ENCODE results near the gene C17orf75. TPM values are rescaled to one million over a fixed set of nuclear protein-coding genes. Genes with fewer than 3 reads are reported as not detected.

The C17orf75 gene
- total RNA-seq, 1 experiment from 2014 or later, result 27.0 TPM

GRCh38 chr17:32342603-32343325 lies 791 bp upstream of the C17orf75 start:
- peaks cover 11% of the 10 kb centered on the region for H3K79me2 ChIP-seq (ENCODE audit: low read length)
- CTCF ChIA-PET, result no interaction called here
- TF ChIP-seq EZH2phosphoT487 (IDR thresholded peaks at IDR 0.05; ENCODE audit: borderline replicate concordance, low read length) (no peak), EZH2 (IDR thresholded peaks at IDR 0.05; ENCODE audit: low read length, unreplicated experiment) (no peak), CTCF (conservative IDR thresholded peaks at IDR 0.05; ENCODE audit: low read depth, low read length) (no peak)
- H3K9ac ChIP-seq (ENCODE audit: low read length), result peak overlapping the region; percentile 92; the same call in 1 of the 2 replicates
- peaks cover 3% of the 10 kb centered on the region; the same call in 1 of the 2 replicates for H3K36me3 ChIP-seq (ENCODE audit: low read depth, low read length)
- DNase-seq (no peak), ATAC-seq (no peak)
- peaks cover 11% of the 10 kb centered on the region; the same call in 1 of the 2 replicates for H3K4me1 ChIP-seq (ENCODE audit: insufficient read depth, low read length)
- H2AFZ ChIP-seq (ENCODE audit: low read length), result peak overlapping the region; percentile 86
- H4K20me1 ChIP-seq (ENCODE audit: low read length), result no peaks in the 10 kb centered on the region
- no peaks in the 10 kb centered on the region for H3K27me3 ChIP-seq (ENCODE audit: low read length)
- no peak overlapping the region for H3K27ac ChIP-seq (ENCODE audit: low read length)
- no peaks in the 10 kb centered on the region for H3K9me3 ChIP-seq (ENCODE audit: low read length)
- BruUV-seq (replicated peaks), result no TSS peak
- peak overlapping the region; percentile 88; the same call in 1 of the 2 replicates for H3K4me3 ChIP-seq (ENCODE audit: low read length)
- H3F3A ChIP-seq (ENCODE audit: low read length, unreplicated experiment), result no peaks in the 10 kb centered on the region
- POLR2A ChIA-PET (ENCODE audit: unreplicated experiment), result no interaction called here
- H3K4me2 ChIP-seq (ENCODE audit: low read length), result peak overlapping the region; percentile 97
- H3K9me2 ChIP-seq (replicated peaks; ENCODE audit: low read length), result no peaks in the 10 kb centered on the region
- intact Hi-C loops (cut with micrococcal nuclease), result no loop called here

- peaks cover 11% of the 10 kb centered on the region for H3K79me2 ChIP-seq (ENCODE audit: low read length)
- H3K4me3 ChIP-seq (ENCODE audit: low read length), result peak overlapping the region; percentile 88
- no peaks in the 10 kb centered on the region for H4K20me1 ChIP-seq (ENCODE audit: low read length)
- H3F3A ChIP-seq (ENCODE audit: low read length, unreplicated experiment), result no peaks in the 10 kb centered on the region
- TF ChIP-seq CTCF (conservative IDR thresholded peaks at IDR 0.05; ENCODE audit: low read depth, low read length) (peak; percentile 19; the same call in 1 of the 2 replicates), EZH2 (IDR thresholded peaks at IDR 0.05; ENCODE audit: low read length, unreplicated experiment) (no peak)
- H3K36me3 ChIP-seq (ENCODE audit: low read depth, low read length), result peaks cover 3% of the 10 kb centered on the region; the same call in 1 of the 2 replicates
- no peaks in the 10 kb centered on the region for H3K9me3 ChIP-seq (ENCODE audit: low read length)
- peak; percentile 12; the same call in 1 of the 2 replicates for ATAC-seq
- ChIA-PET CTCF (interaction anchor here (0.5 to 1.0 kb wide), 2 partner anchors 38 to 88 kb away, joined by 3 to 10 read pairs; no protein-coding TSS in a partner anchor), POLR2A (ENCODE audit: unreplicated experiment) (no interaction called here)
- peak overlapping the region; percentile 92 for H3K9ac ChIP-seq (ENCODE audit: low read length)
- H3K27me3 ChIP-seq (ENCODE audit: low read length), result no peaks in the 10 kb centered on the region
- no peaks in the 10 kb centered on the region for H3K9me2 ChIP-seq (replicated peaks; ENCODE audit: low read length)
- DNase-seq, result peak; percentile 26
- peak overlapping the region; percentile 19; the same call in 1 of the 2 replicates for H3K27ac ChIP-seq (ENCODE audit: low read length)
- intact Hi-C loops (cut with micrococcal nuclease), result no loop called here
- H3K4me2 ChIP-seq (ENCODE audit: low read length), result peak overlapping the region; percentile 97
- H3K4me1 ChIP-seq (ENCODE audit: insufficient read depth, low read length), result peaks cover 11% of the 10 kb centered on the region; the same call in 1 of the 2 replicates
- BruUV-seq (replicated peaks), result TSS peak; percentile 51
- peak overlapping the region; percentile 84 for H2AFZ ChIP-seq (ENCODE audit: low read length)
Measured at GRCh38 chr17:32341141-32341856, 674 bp downstream of the C17orf75 start.
